ENCODE data around the gene HBEGF. TPM values are rescaled to one million over a fixed set of nuclear protein-coding genes. Genes with fewer than 3 reads are reported as not detected.

HBEGF gene, protein sequence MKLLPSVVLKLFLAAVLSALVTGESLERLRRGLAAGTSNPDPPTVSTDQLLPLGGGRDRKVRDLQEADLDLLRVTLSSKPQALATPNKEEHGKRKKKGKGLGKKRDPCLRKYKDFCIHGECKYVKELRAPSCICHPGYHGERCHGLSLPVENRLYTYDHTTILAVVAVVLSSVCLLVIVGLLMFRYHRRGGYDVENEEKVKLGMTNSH
- polyA plus RNA-seq (2013, experiment 1 of 2): 1.6 TPM
- 2.0 TPM for polyA plus RNA-seq (2013, experiment 2 of 2)

DNA sequence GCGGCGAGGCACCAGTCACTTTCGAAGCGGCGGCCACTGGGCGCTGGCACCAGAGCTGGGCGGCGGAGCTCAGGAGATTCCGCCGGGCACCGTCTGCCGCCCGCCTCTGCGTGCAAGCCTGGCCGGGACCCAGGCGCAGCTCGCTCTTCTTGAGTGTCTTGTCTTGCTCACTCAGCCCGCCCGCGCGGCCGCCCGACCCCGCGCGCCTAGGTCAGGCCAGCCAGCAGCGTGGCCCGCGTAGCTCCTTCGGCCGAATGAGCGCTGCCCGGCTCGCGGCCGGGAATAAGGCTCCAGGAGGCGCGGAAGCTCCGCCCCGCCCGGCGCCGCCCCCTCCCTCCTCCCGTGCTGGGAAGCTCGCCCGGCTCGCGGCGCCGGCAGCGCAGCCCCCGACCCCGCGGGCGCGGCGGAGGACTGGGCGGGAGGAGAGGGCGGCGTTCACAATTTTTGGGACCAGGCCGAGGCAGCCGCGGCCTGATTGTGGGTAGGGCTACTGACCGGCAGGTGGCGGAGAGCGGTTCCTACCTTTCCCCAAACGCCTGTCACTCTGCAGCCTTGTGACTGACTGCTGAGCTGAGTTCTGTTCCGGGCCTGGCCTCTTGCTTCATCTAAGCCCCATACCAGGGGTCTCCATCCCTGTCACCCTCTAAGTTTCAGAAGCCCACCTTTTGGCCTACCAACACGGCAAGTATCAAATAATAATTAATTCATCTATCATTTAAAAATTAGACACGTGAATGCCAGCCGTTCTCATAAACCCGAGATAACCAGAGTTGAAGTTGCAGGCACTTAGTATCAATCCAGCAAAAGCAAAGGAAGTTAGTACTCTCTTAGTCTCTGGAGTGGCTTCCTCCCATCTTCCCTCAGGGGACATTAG is at the start of gene HBEGF:
HBEGF (minus strand) TSS at position 256 of the 874 bp plus-strand sequence. CDS start 275 bp downstream, outside the sequence.
- peaks cover 16% of the 10 kb centered on the region for H3K4me1 ChIP-seq (ENCODE audit: insufficient read depth, low read length)
- H3K9ac ChIP-seq (ENCODE audit: low read depth, low read length): peak within 1 kb of the TSS; percentile 75
- peaks cover 15% of the 10 kb centered on the region for H3K27me3 ChIP-seq (ENCODE audit: insufficient read depth, low read length)
- peak within 1 kb of the TSS; percentile 49; the same call in 1 of the 2 replicates for H3K27ac ChIP-seq (ENCODE audit: low read depth, low read length)
- no peaks in the 10 kb centered on the region for H3K9me3 ChIP-seq (ENCODE audit: insufficient read depth, low read depth, low read length)
- H3K4me3 ChIP-seq (ENCODE audit: low read length): peak within 1 kb of the TSS; percentile 84
- peaks cover 4% of the 10 kb centered on the region; the same call in 1 of the 2 replicates for H3K36me3 ChIP-seq (ENCODE audit: insufficient read depth, low read length)
- WGBS: 4% methylated on average over 72 of the region's 72 CpGs

DNA sequence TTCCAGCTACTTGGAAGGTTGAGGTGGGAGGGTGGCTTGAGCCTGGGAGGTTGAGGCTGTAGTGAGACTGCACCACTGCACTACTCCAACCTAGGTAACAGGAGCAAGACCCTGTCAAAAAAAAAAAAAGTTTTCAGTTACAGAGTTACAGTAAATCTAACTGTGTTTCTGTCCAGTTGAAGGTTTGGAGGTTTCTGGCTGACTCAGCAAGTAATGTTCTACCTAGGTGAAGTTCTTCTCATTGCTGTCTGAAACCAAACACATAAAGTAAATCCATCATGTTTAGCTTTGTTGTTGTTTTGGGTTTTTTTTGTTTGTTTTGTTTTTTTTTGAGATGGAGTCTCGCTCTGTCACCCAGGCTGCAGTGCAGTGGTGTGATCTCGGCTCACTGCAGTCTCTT is 47.3 kb upstream of the HBEGF start:
- Histone ChIP-seq H3K9me3 (ENCODE audit: insufficient read depth, low read depth, low read length) (no peaks in the 10 kb centered on the region), H3K9ac (ENCODE audit: low read depth, low read length) (no peak overlapping the region), H3K27me3 (ENCODE audit: insufficient read depth, low read length) (no peaks in the 10 kb centered on the region), H3K4me1 (ENCODE audit: insufficient read depth, low read length) (peaks cover 2% of the 10 kb centered on the region), H3K4me3 (ENCODE audit: low read length) (no peak overlapping the region), H3K27ac (ENCODE audit: low read depth, low read length) (no peak overlapping the region), H3K36me3 (ENCODE audit: insufficient read depth, low read length) (no peaks in the 10 kb centered on the region)
- WGBS: 95% methylated on average over 2 of the region's 2 CpGs

DNA sequence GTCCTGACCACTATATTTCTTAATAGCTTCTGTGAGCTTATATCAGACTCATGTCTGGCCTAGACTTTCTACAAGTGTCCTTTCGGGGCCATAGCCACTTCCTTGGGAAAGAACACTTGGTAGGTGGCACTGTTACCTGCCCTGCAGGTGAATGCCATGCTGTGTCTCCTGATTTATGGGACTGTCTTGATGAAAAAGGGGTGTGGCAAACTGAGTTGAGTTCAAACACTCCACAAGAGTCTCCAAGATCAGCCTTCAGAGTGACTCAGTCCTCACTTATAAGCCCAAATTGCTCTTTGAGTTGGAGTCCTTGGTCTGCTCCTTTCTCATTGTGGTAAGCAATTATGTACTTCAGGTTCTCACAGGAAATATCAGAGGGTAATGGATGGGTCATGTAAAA is 45.3 kb upstream of the HBEGF start:
- no peak overlapping the region for H3K27ac ChIP-seq (ENCODE audit: low read depth, low read length)
- 89% methylated on average over 1 of the region's 1 CpG for WGBS

DNA sequence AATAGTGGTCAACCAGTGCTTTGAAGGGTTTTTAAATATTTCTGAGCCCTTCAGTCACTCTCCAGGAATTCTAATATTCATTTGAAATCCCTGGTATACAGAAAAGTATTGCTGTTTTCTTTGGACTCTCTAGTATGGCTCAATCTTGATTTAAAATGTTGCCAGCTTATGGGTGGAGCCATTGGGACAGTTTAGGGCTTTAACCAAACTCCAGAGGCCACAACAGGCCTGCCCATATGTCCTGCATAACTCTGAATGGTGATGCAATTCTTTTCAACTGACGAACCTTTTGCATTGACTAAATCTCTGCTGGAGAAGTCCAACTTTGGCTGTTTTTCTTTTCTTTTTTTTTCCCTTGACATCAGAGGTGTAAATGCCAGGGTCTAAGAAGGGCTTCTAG is 44.9 kb upstream of the HBEGF start:
- Histone ChIP-seq H3K4me3 (ENCODE audit: low read length) (no peak overlapping the region), H3K4me1 (ENCODE audit: insufficient read depth, low read length) (no peaks in the 10 kb centered on the region), H3K9ac (ENCODE audit: low read depth, low read length) (no peak overlapping the region), H3K36me3 (ENCODE audit: insufficient read depth, low read length) (no peaks in the 10 kb centered on the region), H3K27ac (ENCODE audit: low read depth, low read length) (no peak overlapping the region), H3K27me3 (ENCODE audit: insufficient read depth, low read length) (no peaks in the 10 kb centered on the region), H3K9me3 (ENCODE audit: insufficient read depth, low read depth, low read length) (no peaks in the 10 kb centered on the region)
- 93% methylated on average over 1 of the region's 1 CpG for WGBS

More for the DNA sequence above, 45.3 kb upstream of the HBEGF start:
- H3K36me3 ChIP-seq (ENCODE audit: insufficient read depth, low read length): no peaks in the 10 kb centered on the region
- H3K9me3 ChIP-seq (ENCODE audit: insufficient read depth, low read depth, low read length): no peaks in the 10 kb centered on the region
- H3K4me3 ChIP-seq (ENCODE audit: low read length): no peak overlapping the region
- no peaks in the 10 kb centered on the region for H3K27me3 ChIP-seq (ENCODE audit: insufficient read depth, low read length)
- H3K4me1 ChIP-seq (ENCODE audit: insufficient read depth, low read length): no peaks in the 10 kb centered on the region
- no peak overlapping the region for H3K9ac ChIP-seq (ENCODE audit: low read depth, low read length)

DNA sequence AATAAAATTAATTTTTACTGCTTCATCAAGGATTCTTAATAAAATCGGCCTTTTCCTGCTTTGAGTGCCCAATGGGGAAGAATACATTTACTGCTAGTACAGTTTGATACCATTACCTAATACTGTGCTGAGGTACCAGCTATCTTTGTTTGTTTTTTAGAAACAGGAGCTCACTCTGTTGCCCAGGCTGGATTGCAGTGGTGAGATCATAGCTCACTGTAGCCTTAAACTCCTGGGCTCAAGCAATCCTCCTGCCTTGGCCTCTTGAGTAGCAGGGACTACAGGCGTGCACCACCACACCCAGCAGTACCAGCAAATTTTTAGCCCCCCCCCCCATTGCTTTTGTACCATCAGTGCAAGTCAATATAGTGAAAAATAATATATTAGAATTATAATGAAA is 41.6 kb upstream of the HBEGF start:
- Histone ChIP-seq H3K36me3 (ENCODE audit: insufficient read depth, low read length) (no peaks in the 10 kb centered on the region), H3K4me3 (ENCODE audit: low read length) (no peak overlapping the region), H3K9me3 (ENCODE audit: insufficient read depth, low read depth, low read length) (no peaks in the 10 kb centered on the region), H3K27me3 (ENCODE audit: insufficient read depth, low read length) (no peaks in the 10 kb centered on the region), H3K27ac (ENCODE audit: low read depth, low read length) (no peak overlapping the region), H3K4me1 (ENCODE audit: insufficient read depth, low read length) (no peaks in the 10 kb centered on the region), H3K9ac (ENCODE audit: low read depth, low read length) (no peak overlapping the region)
- WGBS: 100% methylated on average over 2 of the region's 2 CpGs

DNA sequence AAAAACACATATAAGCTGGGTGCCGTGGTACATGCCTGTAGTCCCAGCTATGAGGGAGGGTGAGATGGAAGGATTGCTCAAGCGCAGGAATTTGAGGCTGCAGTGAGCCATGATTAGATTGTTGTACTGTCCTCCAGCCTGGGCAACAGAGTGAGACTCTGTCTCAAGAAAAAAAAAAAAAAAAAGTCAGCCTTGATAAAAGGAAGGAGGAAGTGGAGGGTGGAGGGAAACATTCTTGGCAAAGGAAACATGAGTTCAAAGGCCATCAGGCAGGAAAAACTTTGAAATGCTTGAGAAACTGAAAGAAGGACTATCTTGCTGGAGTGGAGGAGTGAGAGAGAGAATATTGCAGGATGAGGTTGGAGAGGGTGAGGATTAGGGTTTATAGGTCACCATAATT is 36.9 kb upstream of the HBEGF start:
- Histone ChIP-seq H3K27me3 (ENCODE audit: insufficient read depth, low read length) (no peaks in the 10 kb centered on the region), H3K36me3 (ENCODE audit: insufficient read depth, low read length) (no peaks in the 10 kb centered on the region), H3K27ac (ENCODE audit: low read depth, low read length) (no peak overlapping the region), H3K4me1 (ENCODE audit: insufficient read depth, low read length) (no peaks in the 10 kb centered on the region), H3K4me3 (ENCODE audit: low read length) (no peak overlapping the region), H3K9me3 (ENCODE audit: insufficient read depth, low read depth, low read length) (no peaks in the 10 kb centered on the region), H3K9ac (ENCODE audit: low read depth, low read length) (no peak overlapping the region)
- 95% methylated on average over 2 of the region's 2 CpGs for WGBS

DNA sequence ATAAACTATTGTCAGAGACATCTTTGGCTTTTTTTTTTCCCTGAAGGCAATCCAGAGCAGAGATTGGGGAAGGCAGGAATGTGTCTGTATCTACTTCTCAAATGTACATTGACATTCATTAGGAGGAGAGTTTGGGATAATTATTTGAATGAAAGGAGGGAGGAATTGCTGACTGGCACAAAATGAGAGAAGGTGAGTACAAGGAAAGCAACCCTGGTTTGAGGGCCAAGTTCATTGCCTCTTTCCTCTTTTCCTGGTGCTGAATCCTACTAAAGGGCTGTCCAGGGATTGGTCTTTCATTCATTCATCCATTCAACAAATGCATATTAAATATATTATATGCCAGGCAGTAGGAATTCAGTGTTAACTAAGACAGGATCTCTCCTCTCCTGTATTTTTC is 36.5 kb upstream of the HBEGF start:
- Histone ChIP-seq H3K27ac (ENCODE audit: low read depth, low read length) (no peak overlapping the region), H3K9me3 (ENCODE audit: insufficient read depth, low read depth, low read length) (no peaks in the 10 kb centered on the region), H3K9ac (ENCODE audit: low read depth, low read length) (no peak overlapping the region)

DNA sequence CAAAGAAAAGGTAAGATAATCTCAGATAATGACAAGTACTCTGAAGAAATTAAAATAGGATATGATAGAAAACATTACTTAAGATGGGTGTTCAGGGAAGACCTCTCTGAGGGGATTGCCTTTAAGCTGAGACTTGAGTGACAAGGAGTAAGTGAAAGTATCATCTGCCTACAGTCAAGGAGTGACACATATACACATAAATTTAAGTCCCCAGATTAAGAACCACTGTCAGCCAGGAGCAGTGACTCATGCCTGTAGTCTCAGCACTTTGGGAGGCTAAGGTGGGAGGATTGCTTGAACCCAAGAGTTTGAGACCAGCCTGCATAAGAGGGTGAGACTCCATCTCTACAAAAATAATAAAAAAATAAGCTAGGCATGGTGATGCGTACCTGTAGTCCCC is 35.6 kb upstream of the HBEGF start:
- 92% methylated on average over 1 of the region's 1 CpG for WGBS
- no peak overlapping the region for H3K4me3 ChIP-seq (ENCODE audit: low read length)

More for the DNA sequence above, 36.5 kb upstream of the HBEGF start:
- H3K4me3 ChIP-seq (ENCODE audit: low read length): no peak overlapping the region
- H3K27me3 ChIP-seq (ENCODE audit: insufficient read depth, low read length): no peaks in the 10 kb centered on the region
- H3K36me3 ChIP-seq (ENCODE audit: insufficient read depth, low read length): no peaks in the 10 kb centered on the region
- no peaks in the 10 kb centered on the region for H3K4me1 ChIP-seq (ENCODE audit: insufficient read depth, low read length)

DNA sequence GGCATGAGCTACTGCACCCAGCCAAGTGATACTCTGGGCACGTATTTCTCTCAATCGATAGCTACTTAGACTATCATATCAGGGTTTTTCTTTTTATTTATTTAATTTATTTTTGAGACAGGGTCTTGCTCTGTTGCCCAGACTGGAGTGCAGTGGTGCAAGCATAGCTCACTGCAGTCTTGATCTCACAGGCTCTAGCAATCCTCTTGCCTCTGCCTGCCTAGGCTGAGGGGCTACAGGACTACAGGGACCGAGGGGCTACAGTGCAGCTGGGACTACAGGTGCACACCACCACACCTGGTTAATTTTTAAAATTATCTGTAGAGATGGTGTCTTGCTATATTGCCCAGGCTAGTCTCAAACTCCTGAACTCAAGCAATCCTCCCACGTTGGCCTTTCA is 34.9 kb upstream of the HBEGF start:
- Histone ChIP-seq H3K27ac (ENCODE audit: low read depth, low read length) (no peak overlapping the region), H3K4me3 (ENCODE audit: low read length) (no peak overlapping the region), H3K4me1 (ENCODE audit: insufficient read depth, low read length) (no peaks in the 10 kb centered on the region), H3K9ac (ENCODE audit: low read depth, low read length) (no peak overlapping the region), H3K27me3 (ENCODE audit: insufficient read depth, low read length) (no peaks in the 10 kb centered on the region), H3K36me3 (ENCODE audit: insufficient read depth, low read length) (no peaks in the 10 kb centered on the region), H3K9me3 (ENCODE audit: insufficient read depth, low read depth, low read length) (no peaks in the 10 kb centered on the region)
- 91% methylated on average over 4 of the region's 4 CpGs for WGBS

More for the DNA sequence above, 35.6 kb upstream of the HBEGF start:
- no peak overlapping the region for H3K9ac ChIP-seq (ENCODE audit: low read depth, low read length)
- H3K9me3 ChIP-seq (ENCODE audit: insufficient read depth, low read depth, low read length): no peaks in the 10 kb centered on the region
- H3K4me1 ChIP-seq (ENCODE audit: insufficient read depth, low read length): no peaks in the 10 kb centered on the region
- no peak overlapping the region for H3K27ac ChIP-seq (ENCODE audit: low read depth, low read length)
- H3K27me3 ChIP-seq (ENCODE audit: insufficient read depth, low read length): no peaks in the 10 kb centered on the region
- no peaks in the 10 kb centered on the region for H3K36me3 ChIP-seq (ENCODE audit: insufficient read depth, low read length)

DNA sequence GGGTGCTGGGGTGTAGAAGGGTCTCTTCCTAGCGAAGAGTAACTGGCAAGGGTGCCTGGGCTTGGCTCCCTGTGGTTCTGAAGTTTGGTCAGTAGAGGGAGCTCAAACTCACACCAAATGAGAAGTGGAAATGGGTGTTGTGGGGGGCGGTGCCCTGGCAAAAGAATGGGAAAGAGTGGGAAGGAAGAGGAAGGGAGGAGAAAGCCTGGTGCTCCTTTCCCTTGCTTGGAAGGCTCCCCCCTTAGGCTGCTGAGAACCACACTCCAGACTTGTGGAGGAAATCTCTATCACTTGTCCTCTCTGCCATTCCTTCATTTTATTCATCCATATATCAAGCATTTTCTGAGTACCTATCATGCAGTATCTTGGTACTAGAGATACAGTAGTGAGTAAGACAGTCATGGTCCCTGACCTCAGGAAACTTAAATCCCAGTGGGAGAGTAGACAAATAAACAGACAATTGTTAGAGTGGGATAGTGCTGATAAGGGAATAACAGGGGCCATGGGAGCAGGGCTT is 26.6 kb upstream of the HBEGF start:
- Histone ChIP-seq H3K27ac (ENCODE audit: low read depth, low read length) (no peak overlapping the region), H3K27me3 (ENCODE audit: insufficient read depth, low read length) (no peaks in the 10 kb centered on the region), H3K9me3 (ENCODE audit: insufficient read depth, low read depth, low read length) (no peaks in the 10 kb centered on the region), H3K9ac (ENCODE audit: low read depth, low read length) (no peak overlapping the region), H3K4me3 (ENCODE audit: low read length) (no peak overlapping the region), H3K36me3 (ENCODE audit: insufficient read depth, low read length) (no peaks in the 10 kb centered on the region), H3K4me1 (ENCODE audit: insufficient read depth, low read length) (no peaks in the 10 kb centered on the region; the same call in 1 of the 2 replicates)
- whole genome bisulfite sequencing: 36% methylated on average over 2 of the region's 2 CpGs

Measured in HUES64 (cell line).